GM18870 (cell line): Measurements from ENCODE around the gene C1QTNF9B.
A peak's percentile ranks its signal among the peaks of the same experiment; 100 is the strongest.
"Not testable (repeated sequence)": the region's sequence is repeated elsewhere in the genome, so short reads cannot be mapped to it uniquely, and the experiment has no call there.

ENCODE experiments used
- ATAC-seq: cut with Tn5 transposase; IDR thresholded peaks from one replicate; pipeline ENCODE4 v1.9.1; 2021; ENCODE audit warnings: moderate library complexity; ENCODE audit not compliant: unreplicated experiment

C1QTNF9B gene

DNA sequence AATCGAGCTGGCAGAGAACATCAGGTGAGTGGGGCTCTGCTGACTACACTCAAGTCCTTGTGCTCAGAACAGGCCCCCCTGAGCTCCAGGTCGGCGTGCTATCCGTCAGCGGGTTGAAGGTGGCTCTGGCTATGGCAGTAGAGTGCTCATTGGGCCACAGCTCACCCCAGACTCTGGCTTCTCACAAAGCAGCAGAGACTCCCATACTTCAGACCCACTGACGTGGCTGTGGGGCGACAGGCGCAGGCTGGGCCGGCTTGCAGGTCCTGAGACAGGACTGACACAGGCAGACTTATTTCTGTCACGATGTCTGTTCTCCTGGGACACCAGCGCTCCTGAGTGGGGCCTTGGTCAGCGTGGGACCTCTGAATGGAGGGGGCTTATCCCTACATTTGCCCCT lies 2.6 kb downstream of the C1QTNF9B start:
- ATAC-seq, result not testable (repeated sequence)

GRCh38 chr13:23893791-23894190 lies 3.5 kb downstream of the C1QTNF9B start:
- ATAC-seq, result not testable (repeated sequence)

GRCh38 chr13:23889615-23890607 lies 7.4 kb downstream of the C1QTNF9B start:
- peak; percentile 23 for ATAC-seq

DNA sequence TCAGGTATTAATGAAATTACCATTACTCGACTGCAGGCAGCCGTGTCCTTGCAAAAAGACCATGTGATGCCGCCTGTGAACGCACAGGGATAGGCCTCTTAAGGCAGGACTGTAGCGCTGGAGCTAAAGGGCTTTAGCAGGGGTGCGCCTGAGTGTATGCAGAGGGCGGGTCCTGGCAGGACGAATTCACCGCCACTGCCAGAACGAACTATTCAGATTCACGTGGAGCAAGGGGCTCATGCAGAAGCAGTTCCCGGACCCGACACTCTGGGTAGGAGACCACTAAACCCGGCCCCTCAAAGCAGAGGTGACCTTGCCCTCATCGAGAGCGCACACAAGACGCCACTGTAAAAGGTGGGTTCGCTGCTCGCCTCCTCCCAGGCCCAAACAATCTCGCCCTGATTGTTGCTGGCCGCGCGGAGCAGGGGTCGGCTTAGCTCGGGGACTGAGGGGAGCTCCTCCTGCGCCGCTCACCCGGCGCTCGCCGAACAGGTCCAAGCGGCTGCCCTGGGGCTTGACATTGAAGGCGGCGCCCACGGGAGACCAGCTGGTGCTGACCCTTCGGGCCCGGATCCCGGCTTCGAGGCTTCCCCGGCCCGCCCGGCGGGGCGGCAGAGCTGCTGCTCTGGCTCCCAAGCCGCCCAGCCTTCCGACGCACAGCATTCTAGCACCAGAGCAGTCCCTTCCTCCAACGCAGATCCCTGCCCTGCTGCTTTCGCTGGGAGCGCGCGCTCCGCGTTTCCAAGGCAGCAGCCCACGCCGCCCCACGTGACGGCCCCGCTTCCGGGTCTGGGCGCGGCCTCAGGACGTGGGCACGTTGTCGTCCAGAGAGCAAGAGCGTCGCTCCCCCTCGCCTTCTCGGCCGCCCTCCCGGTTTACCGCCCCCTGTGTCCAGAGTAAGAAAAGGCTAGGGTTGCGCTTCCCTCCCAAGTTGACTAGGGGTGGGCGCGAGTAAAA lies 8.4 kb downstream of the C1QTNF9B start, which contains the start of gene MIPEP:
Gene MIPEP, minus strand, starts transcription at position 743 of the 957 bp plus-strand sequence. Its CDS starts 80 bp downstream, at position 663.
- peak; percentile 84 for ATAC-seq

DNA sequence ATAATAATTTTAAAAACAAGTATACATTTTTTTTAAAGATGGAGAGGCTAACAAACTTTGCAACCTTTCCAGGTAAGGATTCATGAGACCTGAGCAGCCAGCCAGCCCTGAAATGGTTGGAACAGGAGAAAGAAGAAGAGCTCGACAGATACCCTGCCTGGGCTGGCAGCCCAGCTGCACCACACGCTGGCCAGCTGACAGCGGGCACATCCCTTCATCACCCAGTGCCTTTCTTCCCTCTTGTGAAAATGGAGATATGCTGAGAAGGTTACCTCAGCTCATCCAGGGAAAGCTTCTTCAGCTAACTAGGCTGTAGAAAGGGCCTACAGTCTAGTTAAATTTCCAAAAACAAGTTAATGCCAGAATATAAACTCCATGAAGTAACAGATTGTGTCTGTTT lies 12.9 kb downstream of the C1QTNF9B start:
- ATAC-seq, result not testable (repeated sequence)

GRCh38 chr13:23883255-23883654 lies 14.0 kb downstream of the C1QTNF9B start:
- no peak for ATAC-seq

DNA sequence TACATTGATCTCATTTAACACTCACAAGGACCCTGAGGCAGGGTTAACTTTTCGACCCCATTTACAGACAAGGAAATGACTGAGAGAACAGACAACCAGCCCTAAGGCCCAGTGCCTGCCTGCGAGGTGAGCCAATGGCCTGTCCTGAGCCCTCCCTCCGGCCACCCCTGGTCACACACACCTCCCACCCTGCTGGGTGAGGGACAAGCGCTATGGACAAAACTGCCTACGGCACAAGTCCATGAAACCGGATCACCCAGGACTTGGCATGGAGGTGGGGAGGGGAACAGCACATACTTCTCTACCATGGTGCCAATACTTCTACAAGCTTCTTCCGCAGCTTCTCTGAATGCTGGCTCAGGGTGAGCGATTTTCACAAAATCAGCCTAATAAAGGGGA lies 15.9 kb downstream of the C1QTNF9B start:
- not testable (repeated sequence) for ATAC-seq

DNA sequence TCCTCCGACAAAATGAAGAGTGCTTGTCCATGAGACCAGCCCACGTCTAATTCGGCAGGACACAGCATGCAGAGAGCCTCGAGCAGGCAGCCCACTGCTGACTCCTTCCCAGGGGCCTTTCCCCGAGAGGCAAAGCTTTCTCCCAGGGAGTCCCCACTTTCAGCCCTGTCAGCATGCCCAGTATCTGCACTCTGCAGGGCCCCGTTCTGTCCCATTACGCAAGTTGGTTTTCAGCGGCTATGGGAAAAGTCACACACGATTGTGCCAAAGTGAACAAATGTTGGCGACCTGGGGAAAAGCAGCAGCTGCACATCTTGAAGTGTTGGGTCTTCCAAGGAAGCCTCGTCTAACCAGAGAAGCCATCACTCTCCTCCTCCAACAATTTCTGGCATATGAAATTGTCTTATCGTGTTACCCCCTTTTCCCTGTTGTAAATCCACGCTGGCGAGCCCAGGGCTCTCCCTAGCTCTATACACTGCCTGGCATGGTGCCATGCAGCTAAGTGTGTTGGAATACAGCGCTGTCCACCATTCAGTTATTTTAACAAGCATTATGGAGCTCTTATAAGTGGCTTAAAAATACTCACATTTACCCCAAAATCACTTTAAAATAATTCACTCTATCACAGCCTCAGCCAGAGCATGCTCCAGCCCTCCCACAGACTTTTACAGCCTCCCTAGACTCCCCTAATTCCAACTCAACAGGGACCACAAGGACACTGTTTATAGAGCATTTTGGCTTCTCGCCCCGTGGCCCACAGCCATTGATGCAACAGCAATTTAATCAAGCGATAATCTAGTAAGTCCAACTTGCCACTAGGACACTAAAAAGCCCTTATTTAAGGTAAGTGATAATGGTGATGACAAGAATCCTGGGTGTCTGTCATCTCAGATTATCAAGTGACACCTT lies 16.6 kb downstream of the C1QTNF9B start:
- not testable (repeated sequence) for ATAC-seq

GRCh38 chr13:23877286-23877685 lies 20.0 kb downstream of the C1QTNF9B start:
- ATAC-seq, result no peak

- no peak for ATAC-seq
Measured at GRCh38 chr13:23876265-23876664, 21.0 kb downstream of the C1QTNF9B start.

DNA sequence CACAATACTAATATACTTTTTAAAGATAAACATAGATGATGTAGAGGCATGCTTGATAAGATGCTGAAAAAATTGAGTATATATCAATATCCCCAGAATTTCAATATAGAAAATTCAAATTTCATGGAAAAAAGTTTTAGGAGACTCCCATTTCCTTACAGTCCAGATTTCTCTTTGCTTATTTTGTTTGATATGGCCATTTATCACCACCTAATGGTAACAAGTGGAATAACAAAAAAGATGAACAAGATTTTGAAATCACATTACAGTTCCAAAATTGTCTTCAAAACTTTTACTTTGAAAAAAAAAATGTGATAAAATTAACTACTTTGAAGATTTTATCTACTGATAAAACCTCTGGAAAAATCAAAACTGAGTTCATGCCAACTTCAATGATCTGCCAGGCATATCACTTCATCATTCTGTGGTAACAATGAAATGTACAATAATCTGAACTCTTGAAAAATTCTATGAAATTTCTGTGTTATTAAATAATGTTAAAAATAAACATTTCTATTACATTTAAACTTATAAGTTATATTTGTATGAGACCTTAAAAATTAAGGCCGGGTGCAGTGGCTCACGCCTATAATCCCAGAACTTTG lies 25.6 kb downstream of the C1QTNF9B start:
- no peak for ATAC-seq

DNA sequence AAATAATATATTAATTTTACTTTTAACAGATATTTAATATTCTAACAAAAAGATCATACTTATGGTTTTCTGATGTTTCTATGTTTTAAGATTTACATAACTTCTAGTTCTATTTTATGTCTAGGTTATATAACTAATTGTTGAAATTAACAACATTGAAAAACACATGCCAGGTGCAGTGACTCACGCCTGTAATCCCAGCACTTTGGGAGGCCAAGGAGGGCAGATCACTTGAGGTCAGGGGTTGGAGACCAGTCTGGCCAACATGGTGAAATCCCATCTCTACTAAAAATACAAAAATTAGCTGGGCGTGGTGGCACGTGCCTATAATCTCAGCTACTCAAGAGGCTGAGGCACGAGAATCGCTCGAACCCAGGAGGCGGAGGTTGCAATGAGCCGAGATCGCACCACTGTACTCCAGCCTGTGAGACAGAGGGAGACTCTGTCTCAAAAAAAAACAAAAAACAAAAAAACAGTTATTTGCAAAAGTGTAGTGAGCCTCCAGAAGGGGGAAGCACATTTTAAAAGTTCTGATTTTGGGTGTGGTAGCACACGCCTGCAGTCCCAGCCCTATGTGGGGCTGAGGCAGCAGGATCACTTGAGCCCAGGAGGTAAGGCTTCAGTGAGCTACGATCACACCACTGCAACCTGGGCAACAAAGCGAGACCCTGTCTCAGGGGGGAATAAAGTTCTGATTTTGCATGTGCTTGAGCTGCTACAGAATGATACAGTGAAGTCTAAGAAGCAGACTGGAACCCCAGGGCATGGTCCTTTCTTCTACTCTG lies 26.8 kb downstream of the C1QTNF9B start:
- no peak for ATAC-seq

DNA sequence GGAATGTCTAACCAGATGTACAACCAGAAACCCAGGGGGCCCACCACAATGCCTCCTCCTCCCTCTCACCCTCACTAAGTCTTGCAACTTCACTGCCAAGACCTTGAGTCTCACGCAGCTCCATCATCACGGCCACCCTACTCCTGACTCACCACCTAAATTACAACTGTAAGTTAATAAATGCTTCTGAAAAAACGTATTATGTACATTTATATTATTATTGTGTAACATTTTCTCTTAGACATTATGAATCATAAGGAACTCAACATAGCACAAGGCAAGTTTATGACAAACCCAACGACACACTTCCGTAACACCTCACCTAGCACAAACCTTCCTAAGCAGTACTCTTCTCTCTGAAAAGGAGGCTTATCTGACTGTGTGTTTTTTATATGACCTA lies 28.8 kb downstream of the C1QTNF9B start:
- ATAC-seq, result no peak

GRCh38 chr13:23867027-23867491 lies 30.2 kb downstream of the C1QTNF9B start:
- no peak for ATAC-seq

DNA sequence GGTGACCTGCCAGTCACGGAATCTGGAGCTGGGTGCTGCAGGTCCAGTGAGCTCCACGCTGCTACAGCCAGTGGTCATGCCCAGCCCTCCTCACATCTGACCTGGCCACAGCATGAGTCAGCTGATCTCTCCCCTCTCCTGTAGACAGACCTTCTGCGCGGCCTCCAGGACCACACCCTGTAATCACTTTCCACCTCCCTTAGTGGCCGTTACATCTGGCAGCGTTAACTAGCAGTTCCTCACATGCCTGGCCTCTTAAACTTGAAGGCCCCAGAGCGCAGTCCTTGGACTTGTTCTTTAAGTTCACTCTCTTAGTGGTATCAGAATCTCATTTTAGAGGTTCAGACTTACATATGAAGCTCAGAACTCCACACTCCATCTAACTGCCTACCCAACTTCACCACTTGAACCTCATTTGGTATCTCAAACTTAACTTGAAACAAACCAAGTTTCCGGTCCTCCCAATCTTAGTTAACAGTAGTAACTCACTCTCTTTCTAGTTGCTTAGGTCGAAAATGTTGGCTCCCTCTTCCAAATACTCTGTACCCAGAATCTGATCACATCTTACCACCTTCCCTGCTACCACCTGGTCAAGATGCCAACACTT lies 30.8 kb downstream of the C1QTNF9B start:
- no peak for ATAC-seq

GRCh38 chr13:23865906-23866305 lies 31.4 kb downstream of the C1QTNF9B start:
- ATAC-seq, result no peak

GRCh38 chr13:23865026-23865425 lies 32.3 kb downstream of the C1QTNF9B start:
- no peak for ATAC-seq

DNA sequence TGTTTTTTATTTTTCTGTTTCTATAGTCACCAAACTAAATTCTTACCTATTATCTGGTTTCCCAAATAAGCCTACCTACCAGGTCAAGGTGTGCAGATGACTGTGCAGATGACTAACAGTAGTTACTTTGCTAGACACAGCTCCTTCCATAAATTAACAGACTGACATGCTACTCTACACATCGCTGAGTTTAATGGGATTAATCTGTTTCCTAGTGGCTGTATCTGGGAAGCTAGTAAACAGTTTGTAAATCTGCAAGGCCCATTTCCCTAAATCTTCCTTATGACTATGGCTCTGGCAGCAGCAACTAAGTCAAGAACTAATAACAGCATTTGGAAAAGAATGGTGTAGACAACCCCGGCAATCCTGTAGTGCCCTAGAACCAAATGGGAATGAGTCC lies 36.0 kb downstream of the C1QTNF9B start:
- ATAC-seq, result no peak
